HG02852 (cell line): ENCODE results near the gene CLNK.

Experiments used
- ATAC-seq: cut with Tn5 transposase; IDR thresholded peaks from one replicate; pipeline ENCODE4 v1.9.1; 2021; ENCODE audit warnings: mild to moderate bottlenecking, moderate library complexity; ENCODE audit not compliant: unreplicated experiment

Gene CLNK

GRCh38 chr4:10701702-10702460 lies 17.3 kb upstream of the CLNK start:
- ATAC-seq: no peak

GRCh38 chr4:10701161-10701560 lies 16.6 kb upstream of the CLNK start:
- ATAC-seq: no peak

- no peak for ATAC-seq
Measured at GRCh38 chr4:10698172-10698571, 13.6 kb upstream of the CLNK start.

GRCh38 chr4:10697086-10697485 lies 12.5 kb upstream of the CLNK start:
- no peak for ATAC-seq

- ATAC-seq: no peak
Measured at GRCh38 chr4:10696253-10696652, 11.7 kb upstream of the CLNK start.

GRCh38 chr4:10694828-10695209 lies 10.3 kb upstream of the CLNK start:
- ATAC-seq: no peak

- ATAC-seq: no peak
Measured at GRCh38 chr4:10694151-10694827, 9.7 kb upstream of the CLNK start.

- ATAC-seq: no peak
Measured at GRCh38 chr4:10691651-10692050, 7.1 kb upstream of the CLNK start.

- ATAC-seq: peak; percentile 28
Measured at GRCh38 chr4:10690185-10690907, 5.8 kb upstream of the CLNK start.

GRCh38 chr4:10688846-10689245 lies 4.3 kb upstream of the CLNK start:
- no peak for ATAC-seq

GRCh38 chr4:10688022-10688421 lies 3.5 kb upstream of the CLNK start:
- ATAC-seq: peak; percentile 55

- ATAC-seq: no peak
Measured at GRCh38 chr4:10687526-10687925, 3.0 kb upstream of the CLNK start.

- no peak for ATAC-seq
Measured at GRCh38 chr4:10682397-10682796, 2.2 kb downstream of the CLNK start.

- ATAC-seq: no peak
Measured at GRCh38 chr4:10677796-10678497, 6.6 kb downstream of the CLNK start.

GRCh38 chr4:10673817-10674369 lies 10.7 kb downstream of the CLNK start:
- ATAC-seq: peak; percentile 77

- ATAC-seq: no peak
Measured at GRCh38 chr4:10672379-10672778, 12.2 kb downstream of the CLNK start.

GRCh38 chr4:10671799-10672198 lies 12.8 kb downstream of the CLNK start:
- ATAC-seq: no peak

- peak; percentile 82 for ATAC-seq
Measured at GRCh38 chr4:10671366-10671765, 13.2 kb downstream of the CLNK start.

- ATAC-seq: no peak
Measured at GRCh38 chr4:10670321-10670720, 14.2 kb downstream of the CLNK start.

- ATAC-seq: no peak
Measured at GRCh38 chr4:10667701-10668326, 16.8 kb downstream of the CLNK start.

- ATAC-seq: no peak
Measured at GRCh38 chr4:10666616-10667015, 18.0 kb downstream of the CLNK start.
